ENCODE results near the gene CCDC73. TPM values are rescaled to one million over a fixed set of nuclear protein-coding genes. Genes with fewer than 3 reads are reported as not detected.
"Not testable (repeated sequence)": the region's sequence is repeated elsewhere in the genome, so short reads cannot be mapped to it uniquely, and the experiment has no call there.

CCDC73 gene
- total RNA-seq, 1 donor from 2014 or later = not detected

- no peak overlapping the region for H3K4me3 Mint-ChIP-seq (ENCODE audit: unreplicated experiment)
Observed at GRCh38 chr11:32792111-32792947, 2.1 kb downstream of the CCDC73 start.

GRCh38 chr11:32790916-32791315 is 3.5 kb downstream of the CCDC73 start:
- Mint-ChIP-seq H3K4me1 (ENCODE audit: low read depth, unreplicated experiment) (no peaks in the 10 kb centered on the region), H3K27me3 (ENCODE audit: unreplicated experiment) (peaks cover 1% of the 10 kb centered on the region), H3K36me3 (ENCODE audit: unreplicated experiment) (no peaks in the 10 kb centered on the region)

More at GRCh38 chr11:32792111-32792947, 2.1 kb downstream of the CCDC73 start:
- Mint-ChIP-seq H3K36me3 (ENCODE audit: unreplicated experiment) (no peaks in the 10 kb centered on the region), H3K4me1 (ENCODE audit: low read depth, unreplicated experiment) (no peaks in the 10 kb centered on the region), H3K9me3 (ENCODE audit: unreplicated experiment) (no peaks in the 10 kb centered on the region), H3K27me3 (ENCODE audit: unreplicated experiment) (peaks cover 1% of the 10 kb centered on the region), H3K27ac (ENCODE audit: unreplicated experiment) (no peak overlapping the region)
- DNase-seq = no peak
- TF ChIP-seq CTCF (IDR thresholded peaks at IDR 0.05; ENCODE audit: partially characterized antibody, unreplicated experiment) = no peak

GRCh38 chr11:32786811-32787210 is 7.7 kb downstream of the CCDC73 start:
- Mint-ChIP-seq H3K27ac (ENCODE audit: unreplicated experiment) (no peak overlapping the region), H3K36me3 (ENCODE audit: unreplicated experiment) (no peaks in the 10 kb centered on the region), H3K4me3 (ENCODE audit: unreplicated experiment) (no peak overlapping the region), H3K4me1 (ENCODE audit: low read depth, unreplicated experiment) (no peaks in the 10 kb centered on the region), H3K9me3 (ENCODE audit: unreplicated experiment) (no peaks in the 10 kb centered on the region), H3K27me3 (ENCODE audit: unreplicated experiment) (peaks cover under 1% of the 10 kb centered on the region)
- no peak for TF ChIP-seq CTCF (IDR thresholded peaks at IDR 0.05; ENCODE audit: partially characterized antibody, unreplicated experiment)
- DNase-seq = no peak

More at GRCh38 chr11:32790916-32791315, 3.5 kb downstream of the CCDC73 start:
- no peak overlapping the region for H3K27ac Mint-ChIP-seq (ENCODE audit: unreplicated experiment)
- no peak for DNase-seq
- no peaks in the 10 kb centered on the region for H3K9me3 Mint-ChIP-seq (ENCODE audit: unreplicated experiment)
- no peak overlapping the region for H3K4me3 Mint-ChIP-seq (ENCODE audit: unreplicated experiment)
- TF ChIP-seq CTCF (IDR thresholded peaks at IDR 0.05; ENCODE audit: partially characterized antibody, unreplicated experiment) = no peak

- TF ChIP-seq CTCF (IDR thresholded peaks at IDR 0.05; ENCODE audit: partially characterized antibody, unreplicated experiment) = no peak
- DNase-seq = no peak
- no peaks in the 10 kb centered on the region for H3K9me3 Mint-ChIP-seq (ENCODE audit: unreplicated experiment)
- no peaks in the 10 kb centered on the region for H3K36me3 Mint-ChIP-seq (ENCODE audit: unreplicated experiment)
- no peak overlapping the region for H3K27ac Mint-ChIP-seq (ENCODE audit: unreplicated experiment)
- no peaks in the 10 kb centered on the region for H3K27me3 Mint-ChIP-seq (ENCODE audit: unreplicated experiment)
- H3K4me3 Mint-ChIP-seq (ENCODE audit: unreplicated experiment) = no peak overlapping the region
- H3K4me1 Mint-ChIP-seq (ENCODE audit: low read depth, unreplicated experiment) = no peaks in the 10 kb centered on the region
Observed at GRCh38 chr11:32785262-32785661, 9.2 kb downstream of the CCDC73 start.

- H3K27ac Mint-ChIP-seq (ENCODE audit: unreplicated experiment) = no peak overlapping the region
- no peaks in the 10 kb centered on the region for H3K27me3 Mint-ChIP-seq (ENCODE audit: unreplicated experiment)
- DNase-seq = no peak
- no peaks in the 10 kb centered on the region for H3K9me3 Mint-ChIP-seq (ENCODE audit: unreplicated experiment)
- no peak overlapping the region for H3K4me3 Mint-ChIP-seq (ENCODE audit: unreplicated experiment)
- no peaks in the 10 kb centered on the region for H3K36me3 Mint-ChIP-seq (ENCODE audit: unreplicated experiment)
- TF ChIP-seq CTCF (IDR thresholded peaks at IDR 0.05; ENCODE audit: partially characterized antibody, unreplicated experiment) = no peak
- H3K4me1 Mint-ChIP-seq (ENCODE audit: low read depth, unreplicated experiment) = no peaks in the 10 kb centered on the region
Observed at GRCh38 chr11:32781721-32782120, 12.7 kb downstream of the CCDC73 start.

- not testable (repeated sequence) for H3K9me3 Mint-ChIP-seq (ENCODE audit: unreplicated experiment); H3K4me1 Mint-ChIP-seq (ENCODE audit: low read depth, unreplicated experiment); H3K27me3 Mint-ChIP-seq (ENCODE audit: unreplicated experiment)
Observed at GRCh38 chr11:32780839-32781238, 13.6 kb downstream of the CCDC73 start.

More at GRCh38 chr11:32780839-32781238, 13.6 kb downstream of the CCDC73 start:
- DNase-seq; H3K27ac Mint-ChIP-seq (ENCODE audit: unreplicated experiment); H3K36me3 Mint-ChIP-seq (ENCODE audit: unreplicated experiment); H3K4me3 Mint-ChIP-seq (ENCODE audit: unreplicated experiment): not testable (repeated sequence)
